Brain microvascular endothelial cell (primary cell): ENCODE measurements around the gene ZNF550.
"Not testable (repeated sequence)": the region's sequence is repeated elsewhere in the genome, so short reads cannot be mapped to it uniquely, and the experiment has no call there.

Experiments used
- DNase-seq: peaks from one replicate; pipeline ENCODE4 v3.0.0-alpha.2; 2020
- H3K27ac ChIP-seq: fragments of 250-450 bp; sonication (Bioruptor Pico); 2 replicates; pipeline ENCODE4 v1.5.1; 2020; ENCODE audit warnings: mild to moderate bottlenecking, moderate library complexity
- H3K27me3 ChIP-seq: fragments of 250-450 bp; sonication (Bioruptor Pico); replicated peaks from 2 replicates; pipeline ENCODE4 v1.5.1; 2020; ENCODE audit warnings: mild to moderate bottlenecking
- H3K36me3 ChIP-seq: fragments of 250-450 bp; sonication (Bioruptor Pico); replicated peaks from 2 replicates; pipeline ENCODE4 v1.5.1; 2020; ENCODE audit warnings: mild to moderate bottlenecking
- H3K4me3 ChIP-seq: 2 replicates; pipeline ENCODE4 v1.5.1; 2011; ENCODE audit warnings: low read depth, mild to moderate bottlenecking, control low read depth, low read length, moderate library complexity
- CTCF ChIP-seq: IDR thresholded peaks from 2 replicates; pipeline ENCODE4 v1.5.1; 2011; ENCODE audit warnings: low read depth, mild to moderate bottlenecking, moderate library complexity, low read length, control low read depth, inconsistent platforms; ENCODE audit errors: missing control alignments
- in situ Hi-C: cut with HindIII; loops from 2 replicates; pipeline ENCODE4 v1.10.0; 2017; ENCODE audit warnings: low sequenced_read_pairs, low pct_ligation_motif_present

ZNF550 gene

DNA sequence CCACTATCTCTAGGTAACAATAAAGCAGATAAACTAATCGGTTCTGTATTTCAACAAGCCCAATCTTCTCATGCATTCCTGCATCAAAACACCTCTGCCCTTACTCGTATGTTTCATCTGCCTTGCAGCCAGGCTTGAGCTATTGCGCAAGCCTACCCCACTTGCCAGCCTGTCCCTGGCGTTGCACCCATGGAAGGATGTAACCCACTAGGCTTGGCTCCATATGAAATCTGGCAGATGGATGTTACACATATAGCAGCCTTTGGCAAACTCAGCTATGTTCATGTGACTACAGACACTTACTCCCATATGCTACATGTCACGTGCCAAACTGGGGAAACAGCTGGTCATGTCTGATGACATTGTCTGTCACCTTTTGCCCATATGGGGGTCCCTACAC lies 44.4 kb downstream of the ZNF550 start:
- in situ Hi-C loops, result no loop called here
- H3K4me3 ChIP-seq, result no peak overlapping the region
- DNase-seq, result no peak
- no peak for TF ChIP-seq CTCF
- no peak overlapping the region for H3K27ac ChIP-seq
- no peaks in the 10 kb centered on the region for H3K27me3 ChIP-seq
- H3K36me3 ChIP-seq, result no peaks in the 10 kb centered on the region

DNA sequence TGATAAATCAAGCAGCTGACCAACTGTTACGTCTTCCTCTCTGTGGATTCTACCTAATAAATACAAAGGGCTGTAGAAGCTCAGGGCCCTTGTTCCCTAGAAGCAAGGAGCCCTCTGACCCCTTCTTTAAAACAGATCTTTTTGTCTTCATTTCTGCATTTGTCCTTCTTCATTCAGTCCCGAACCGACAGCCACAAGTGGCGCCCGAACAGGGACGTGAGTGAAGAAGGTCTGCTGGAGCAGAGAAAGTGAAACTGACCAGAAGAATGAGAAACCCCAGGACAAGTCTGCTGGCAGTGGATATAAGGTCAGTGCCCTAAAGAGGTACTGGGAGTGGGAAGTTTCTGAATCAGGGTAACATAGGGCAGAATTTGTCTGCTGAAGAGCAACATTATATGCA lies 46.8 kb downstream of the ZNF550 start:
- no peak for TF ChIP-seq CTCF
- DNase-seq, result no peak
- Histone ChIP-seq H3K4me3 (no peak overlapping the region), H3K27ac (no peak overlapping the region), H3K27me3 (no peaks in the 10 kb centered on the region), H3K36me3 (no peaks in the 10 kb centered on the region)
- in situ Hi-C loops, result no loop called here

DNA sequence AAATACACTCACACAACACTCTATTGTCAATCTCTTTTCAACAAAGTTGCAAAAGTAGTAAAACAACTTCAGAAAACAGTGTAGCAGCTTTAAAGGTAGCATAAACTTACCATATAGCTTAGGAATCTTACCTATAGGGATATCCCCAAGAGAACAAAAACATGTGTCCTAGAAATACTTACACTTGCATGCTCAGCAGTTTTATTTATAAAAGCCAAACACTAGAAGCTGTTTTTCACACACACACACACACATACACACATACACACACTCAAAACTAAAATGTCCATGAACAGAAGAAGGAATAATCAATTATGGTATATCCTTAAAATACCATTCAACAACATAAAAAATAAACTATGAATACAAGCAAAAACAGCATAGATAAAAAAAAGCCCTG lies 48.2 kb downstream of the ZNF550 start:
- Histone ChIP-seq H3K36me3 (peaks cover 12% of the 10 kb centered on the region), H3K4me3 (no peak overlapping the region), H3K27me3 (no peaks in the 10 kb centered on the region), H3K27ac (no peak overlapping the region)
- DNase-seq, result no peak
- in situ Hi-C loops, result no loop called here
- TF ChIP-seq CTCF, result no peak

DNA sequence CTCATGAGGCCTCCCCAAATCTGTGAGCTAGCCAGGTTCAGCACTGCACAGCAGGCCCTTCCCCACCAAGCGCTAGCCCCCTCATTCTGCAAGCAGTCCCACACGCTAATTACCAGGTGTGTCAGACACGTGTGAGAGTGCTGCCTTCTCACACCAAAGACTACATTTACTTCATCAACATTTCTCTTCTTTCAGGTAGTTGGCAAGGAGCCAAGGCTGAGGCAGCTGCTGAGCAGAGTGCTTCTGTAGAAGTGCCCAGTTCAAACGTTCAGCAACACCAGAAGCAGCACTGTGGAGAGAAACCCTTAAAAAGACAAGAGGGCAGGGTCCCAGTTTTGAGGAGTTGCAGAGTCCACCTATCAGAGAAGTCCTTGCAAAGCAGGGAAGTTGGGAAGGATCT lies 53.5 kb downstream of the ZNF550 start:
- TF ChIP-seq CTCF, result no peak
- Histone ChIP-seq H3K27me3 (no peaks in the 10 kb centered on the region), H3K36me3 (peaks cover 29% of the 10 kb centered on the region), H3K4me3 (no peak overlapping the region), H3K27ac (no peak overlapping the region)
- in situ Hi-C loops, result no loop called here
- DNase-seq, result no peak

GRCh38 chr19:57500400-57500799 lies 59.3 kb downstream of the ZNF550 start:
- H3K27ac ChIP-seq, in situ Hi-C loops, H3K36me3 ChIP-seq, H3K27me3 ChIP-seq: not testable (repeated sequence)
- peak; percentile 25 for DNase-seq
- H3K4me3 ChIP-seq, result peak overlapping the region; percentile 24

- H3K27me3 ChIP-seq, H3K36me3 ChIP-seq, in situ Hi-C loops: not testable (repeated sequence)
- H3K4me3 ChIP-seq, result peak within 1 kb of the TSS; percentile 70
- DNase-seq, result peak; percentile 95
- peak within 1 kb of the TSS; percentile 86 for H3K27ac ChIP-seq
Measured at GRCh38 chr19:57499680-57500395, 59.8 kb downstream of the ZNF550 start, which contains the start of gene ZNF773. TSS of gene ZNF773 (plus strand) at chr19:57499938. CDS start at chr19:57500081, 143 bp downstream.

- DNase-seq, H3K27ac ChIP-seq, H3K27me3 ChIP-seq, H3K4me3 ChIP-seq, H3K36me3 ChIP-seq, in situ Hi-C loops: not testable (repeated sequence)
Measured at GRCh38 chr19:57499332-57499679, 60.4 kb downstream of the ZNF550 start.

DNA sequence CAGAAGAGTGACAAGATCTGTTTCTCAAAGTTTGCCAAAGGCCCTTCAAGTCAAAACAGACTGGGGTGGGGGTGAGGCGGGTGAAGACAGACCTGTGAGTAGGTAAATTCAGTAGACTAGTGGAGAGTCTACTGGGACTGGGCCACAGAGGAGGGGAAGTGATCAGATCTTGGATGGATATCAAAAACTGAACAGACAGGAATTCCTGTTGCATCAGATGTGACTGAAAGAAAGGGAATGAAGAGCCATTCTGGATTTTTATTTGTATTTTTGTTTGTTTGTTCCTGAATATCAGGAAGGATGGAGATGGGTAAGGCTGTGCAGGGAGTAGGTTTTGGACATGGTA lies 71.4 kb downstream of the ZNF550 start:
- DNase-seq, in situ Hi-C loops, H3K27me3 ChIP-seq, H3K27ac ChIP-seq: not testable (repeated sequence)
- Histone ChIP-seq H3K4me3 (peak overlapping the region; percentile 31), H3K36me3 (peaks cover 19% of the 10 kb centered on the region)
